Erythroblast (primary cell): Measurements from ENCODE around the gene GNG13.

Source experiments
- GATA1 ChIP-seq: IDR thresholded peaks from 2 replicates; pipeline ENCODE4 v1.6.1; 2011; ENCODE audit warnings: low read depth, mild to moderate bottlenecking, control low read depth, low read length, moderate library complexity
- POLR2A ChIP-seq: IDR thresholded peaks from 2 replicates; pipeline ENCODE4 v1.6.1; 2011; ENCODE audit warnings: mild to moderate bottlenecking, low read length

DNA sequence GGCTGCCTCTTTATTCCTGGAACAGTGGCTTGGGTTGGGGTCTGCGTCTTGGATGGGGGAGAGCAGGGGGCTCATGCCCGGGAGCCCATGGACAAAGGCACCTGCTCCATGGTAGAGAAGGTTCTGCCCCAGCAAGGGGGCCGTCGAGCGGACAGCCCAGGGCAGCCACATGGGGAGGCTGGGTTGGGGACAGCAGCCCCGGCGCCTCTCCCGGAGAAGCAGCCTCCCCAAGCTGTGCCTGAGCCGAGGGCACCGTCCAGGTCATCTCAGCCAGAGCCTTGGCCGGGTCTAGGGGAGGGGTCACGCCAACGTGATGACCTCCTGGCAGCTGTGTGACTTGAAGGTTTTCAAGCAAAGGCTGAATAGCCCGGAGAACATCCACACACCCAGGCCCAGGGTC lies 32.9 kb upstream of the GNG13 start:
- TF ChIP-seq POLR2A = no peak
- no peak for TF ChIP-seq GATA1
